ENCODE results near the gene MEGF10.

Gene MEGF10

DNA sequence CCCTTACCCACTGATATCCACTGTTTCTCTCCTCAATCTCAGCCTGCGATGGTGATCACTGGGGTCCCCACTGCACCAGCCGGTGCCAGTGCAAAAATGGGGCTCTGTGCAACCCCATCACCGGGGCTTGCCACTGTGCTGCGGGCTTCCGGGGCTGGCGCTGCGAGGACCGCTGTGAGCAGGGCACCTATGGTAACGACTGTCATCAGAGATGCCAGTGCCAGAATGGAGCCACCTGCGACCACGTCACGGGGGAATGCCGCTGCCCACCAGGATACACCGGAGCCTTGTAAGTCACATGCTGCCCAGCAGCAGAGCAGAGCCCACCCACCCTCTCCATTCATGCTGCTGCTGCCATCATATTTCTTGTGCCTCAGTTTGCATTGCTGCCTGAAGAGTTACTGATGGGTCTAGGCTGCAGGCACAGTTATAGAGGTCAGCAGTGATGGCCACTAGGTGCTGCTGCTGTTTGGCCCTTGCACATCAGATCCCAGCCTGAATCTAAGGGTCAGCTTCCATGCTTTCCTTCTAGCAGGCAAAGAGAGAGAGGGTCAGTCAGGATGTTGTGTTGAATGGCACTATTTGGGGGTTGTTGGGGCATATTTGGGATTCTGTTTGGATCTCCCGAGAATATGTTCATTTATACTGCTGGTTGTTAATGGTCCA is 106.0 kb downstream of the MEGF10 start:
- no peak overlapping the region for H3K4me3 ChIP-seq (ENCODE audit: low read depth, low read length)
- H3K9me3 ChIP-seq (ENCODE audit: control insufficient read depth, insufficient read depth, low read depth, low read length): no peaks in the 10 kb centered on the region
- no peak overlapping the region for H3K9ac ChIP-seq (ENCODE audit: low read length)

DNA sequence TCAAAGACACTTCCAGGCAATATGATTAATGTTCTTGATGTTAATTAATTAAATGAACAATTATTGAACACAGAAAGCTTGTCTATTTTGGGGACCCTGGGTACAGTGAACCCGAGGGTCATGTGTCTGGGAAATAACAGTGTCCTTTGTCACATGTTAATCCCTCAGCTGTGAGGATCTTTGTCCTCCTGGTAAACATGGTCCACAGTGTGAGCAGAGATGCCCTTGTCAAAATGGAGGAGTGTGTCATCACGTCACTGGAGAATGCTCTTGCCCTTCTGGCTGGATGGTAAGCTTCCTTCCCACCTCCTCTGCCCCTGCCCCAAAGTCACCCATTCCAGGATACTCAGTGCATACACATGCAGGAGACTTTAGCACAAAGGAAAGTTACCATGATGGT is 107.9 kb downstream of the MEGF10 start:
- H3K27ac ChIP-seq (ENCODE audit: low read depth, low read length): no peak overlapping the region
- H3K4me3 ChIP-seq (ENCODE audit: low read depth, low read length): no peak overlapping the region
- H3K27me3 ChIP-seq (ENCODE audit: control insufficient read depth, insufficient read depth, low read length): no peaks in the 10 kb centered on the region
- no peaks in the 10 kb centered on the region for H3K9me3 ChIP-seq (ENCODE audit: control insufficient read depth, insufficient read depth, low read depth, low read length)
- no peaks in the 10 kb centered on the region for H3K36me3 ChIP-seq (ENCODE audit: control insufficient read depth, insufficient read depth, low read length)
- H3K4me1 ChIP-seq (ENCODE audit: control insufficient read depth, insufficient read depth, low read length): no peaks in the 10 kb centered on the region
- no peak overlapping the region for H3K9ac ChIP-seq (ENCODE audit: low read length)

More for the DNA sequence above, 106.0 kb downstream of the MEGF10 start:
- no peaks in the 10 kb centered on the region for H3K4me1 ChIP-seq (ENCODE audit: control insufficient read depth, insufficient read depth, low read length)
- H3K36me3 ChIP-seq (ENCODE audit: control insufficient read depth, insufficient read depth, low read length): no peaks in the 10 kb centered on the region
- H3K27me3 ChIP-seq (ENCODE audit: control insufficient read depth, insufficient read depth, low read length): no peaks in the 10 kb centered on the region
- H3K27ac ChIP-seq (ENCODE audit: low read depth, low read length): no peak overlapping the region

DNA sequence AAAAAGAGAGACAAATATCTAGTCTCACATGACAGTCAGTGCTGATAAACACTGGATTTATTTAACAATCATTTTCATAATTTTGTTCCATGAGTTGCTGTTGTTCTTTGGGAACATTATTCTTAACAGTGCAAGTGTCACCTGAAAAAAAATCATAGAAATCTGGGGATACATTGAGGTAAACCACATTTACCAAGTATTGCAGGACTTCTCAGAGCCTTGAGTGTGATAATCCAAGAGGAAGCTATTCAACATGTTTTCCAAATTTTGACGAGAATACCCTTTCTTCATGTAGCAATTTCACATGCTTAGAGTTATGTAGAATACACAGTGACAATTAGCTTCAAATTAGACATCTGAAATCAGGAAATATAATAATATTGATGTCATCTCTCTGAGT is 108.5 kb downstream of the MEGF10 start:
- Histone ChIP-seq H3K36me3 (ENCODE audit: control insufficient read depth, insufficient read depth, low read length) (no peaks in the 10 kb centered on the region), H3K4me3 (ENCODE audit: low read depth, low read length) (no peak overlapping the region), H3K27ac (ENCODE audit: low read depth, low read length) (no peak overlapping the region), H3K4me1 (ENCODE audit: control insufficient read depth, insufficient read depth, low read length) (no peaks in the 10 kb centered on the region), H3K9me3 (ENCODE audit: control insufficient read depth, insufficient read depth, low read depth, low read length) (no peaks in the 10 kb centered on the region), H3K9ac (ENCODE audit: low read length) (no peak overlapping the region), H3K27me3 (ENCODE audit: control insufficient read depth, insufficient read depth, low read length) (no peaks in the 10 kb centered on the region)

DNA sequence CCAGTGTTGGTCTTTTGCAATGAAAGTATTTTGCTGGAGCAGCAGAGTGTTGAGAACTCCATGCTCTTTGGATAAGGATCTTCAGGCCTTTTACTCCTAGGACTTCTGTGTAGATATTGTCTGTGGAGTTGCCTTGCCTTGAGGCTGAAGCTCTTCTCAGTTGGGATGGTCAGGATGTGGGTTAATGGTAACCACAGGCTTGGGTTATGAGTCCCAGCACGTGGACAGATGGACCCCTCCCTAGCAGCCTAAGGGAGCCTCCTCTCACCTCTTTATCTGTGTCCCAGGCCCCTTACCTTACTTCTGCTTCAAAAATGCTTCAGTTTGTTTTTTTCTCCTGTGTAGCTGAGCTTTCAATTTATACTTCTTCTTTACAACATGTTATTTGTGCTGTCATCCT is 109.9 kb downstream of the MEGF10 start:
- H3K36me3 ChIP-seq (ENCODE audit: control insufficient read depth, insufficient read depth, low read length): no peaks in the 10 kb centered on the region
- no peak overlapping the region for H3K9ac ChIP-seq (ENCODE audit: low read length)
- H3K9me3 ChIP-seq (ENCODE audit: control insufficient read depth, insufficient read depth, low read depth, low read length): no peaks in the 10 kb centered on the region
- no peaks in the 10 kb centered on the region for H3K27me3 ChIP-seq (ENCODE audit: control insufficient read depth, insufficient read depth, low read length)
- H3K27ac ChIP-seq (ENCODE audit: low read depth, low read length): no peak overlapping the region
- H3K4me1 ChIP-seq (ENCODE audit: control insufficient read depth, insufficient read depth, low read length): no peaks in the 10 kb centered on the region
- H3K4me3 ChIP-seq (ENCODE audit: low read depth, low read length): no peak overlapping the region

DNA sequence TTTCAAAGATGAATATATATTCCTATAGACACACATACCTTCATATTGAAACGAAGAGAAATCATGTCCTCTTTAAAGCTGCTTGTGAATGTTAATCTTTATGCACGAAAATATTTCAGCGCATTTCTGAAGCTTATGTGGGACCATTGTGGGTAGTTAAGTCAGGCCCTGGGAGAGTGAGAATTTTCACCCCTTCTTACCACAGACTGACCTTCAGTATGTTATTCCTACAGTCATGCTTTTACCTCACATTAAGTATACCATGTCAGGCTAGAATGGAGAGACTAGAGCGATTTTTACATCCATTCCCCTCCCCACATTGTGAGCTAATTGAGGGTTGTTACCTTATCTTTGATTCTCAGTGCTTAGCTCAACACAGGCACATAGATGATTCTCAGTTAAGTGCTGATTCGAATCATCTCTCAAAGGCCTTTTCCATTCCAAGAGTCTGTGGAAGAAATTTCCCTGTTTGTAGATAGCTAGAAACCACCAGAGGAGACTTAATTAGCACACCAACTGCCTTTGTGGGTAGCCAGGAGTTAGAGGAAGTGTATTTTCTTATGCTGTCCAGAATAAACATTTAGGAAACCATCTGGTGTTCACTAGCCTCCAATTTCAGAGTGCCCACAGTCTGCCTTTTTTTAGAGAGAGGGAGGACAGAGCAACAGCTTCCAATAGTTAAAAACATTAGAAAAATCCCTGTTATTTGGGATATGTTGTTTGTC is 110.5 kb downstream of the MEGF10 start:
- Histone ChIP-seq H3K27ac (ENCODE audit: low read depth, low read length) (no peak overlapping the region), H3K4me1 (ENCODE audit: control insufficient read depth, insufficient read depth, low read length) (peaks cover 4% of the 10 kb centered on the region), H3K9me3 (ENCODE audit: control insufficient read depth, insufficient read depth, low read depth, low read length) (no peaks in the 10 kb centered on the region), H3K9ac (ENCODE audit: low read length) (no peak overlapping the region), H3K27me3 (ENCODE audit: control insufficient read depth, insufficient read depth, low read length) (no peaks in the 10 kb centered on the region), H3K36me3 (ENCODE audit: control insufficient read depth, insufficient read depth, low read length) (no peaks in the 10 kb centered on the region), H3K4me3 (ENCODE audit: low read depth, low read length) (no peak overlapping the region)

DNA sequence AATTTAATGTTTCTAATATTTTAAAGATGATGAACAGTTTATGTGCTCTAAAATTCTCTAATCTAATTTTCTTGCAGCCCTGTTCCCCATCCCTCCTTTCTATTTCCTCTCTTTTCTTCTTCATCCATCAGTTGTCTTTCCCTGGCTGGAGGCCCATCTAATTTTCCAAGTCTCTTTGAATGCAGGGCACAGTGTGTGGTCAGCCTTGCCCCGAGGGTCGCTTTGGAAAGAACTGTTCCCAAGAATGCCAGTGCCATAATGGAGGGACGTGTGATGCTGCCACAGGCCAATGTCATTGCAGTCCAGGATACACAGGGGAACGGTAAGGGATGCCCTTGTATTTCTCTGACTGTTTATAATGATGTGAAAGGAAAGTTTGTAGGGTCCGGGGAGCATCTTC is 111.8 kb downstream of the MEGF10 start:
- no peaks in the 10 kb centered on the region for H3K9me3 ChIP-seq (ENCODE audit: control insufficient read depth, insufficient read depth, low read depth, low read length)
- peaks cover 16% of the 10 kb centered on the region for H3K4me1 ChIP-seq (ENCODE audit: control insufficient read depth, insufficient read depth, low read length)
- H3K9ac ChIP-seq (ENCODE audit: low read length): no peak overlapping the region
- no peaks in the 10 kb centered on the region for H3K36me3 ChIP-seq (ENCODE audit: control insufficient read depth, insufficient read depth, low read length)
- H3K27me3 ChIP-seq (ENCODE audit: control insufficient read depth, insufficient read depth, low read length): no peaks in the 10 kb centered on the region
- H3K27ac ChIP-seq (ENCODE audit: low read depth, low read length): no peak overlapping the region
- H3K4me3 ChIP-seq (ENCODE audit: low read depth, low read length): no peak overlapping the region

DNA sequence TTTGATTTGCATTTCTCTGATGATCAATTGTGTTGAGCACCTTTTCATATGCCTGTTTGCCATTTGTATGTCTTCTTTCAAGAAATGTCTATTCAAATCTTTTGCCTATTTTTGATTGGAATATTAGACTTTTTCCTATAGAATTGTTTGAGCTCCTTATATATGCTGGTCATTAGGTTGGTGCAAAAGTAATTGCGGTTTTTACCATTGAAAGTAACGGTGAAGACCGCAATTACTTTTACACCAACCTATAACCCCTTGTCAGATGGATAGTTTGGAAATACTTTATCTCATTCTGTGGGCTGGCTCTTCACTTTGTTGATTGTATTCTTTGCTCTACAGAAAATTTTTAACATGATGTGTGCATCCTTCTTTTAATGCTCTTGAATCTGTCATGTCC is 113.6 kb downstream of the MEGF10 start:
- H3K27me3 ChIP-seq (ENCODE audit: control insufficient read depth, insufficient read depth, low read length): no peaks in the 10 kb centered on the region
- no peaks in the 10 kb centered on the region for H3K36me3 ChIP-seq (ENCODE audit: control insufficient read depth, insufficient read depth, low read length)
- peaks cover 16% of the 10 kb centered on the region for H3K4me1 ChIP-seq (ENCODE audit: control insufficient read depth, insufficient read depth, low read length)
- no peak overlapping the region for H3K27ac ChIP-seq (ENCODE audit: low read depth, low read length)
- H3K4me3 ChIP-seq (ENCODE audit: low read depth, low read length): no peak overlapping the region
- H3K9ac ChIP-seq (ENCODE audit: low read length): no peak overlapping the region
- no peaks in the 10 kb centered on the region for H3K9me3 ChIP-seq (ENCODE audit: control insufficient read depth, insufficient read depth, low read depth, low read length)

DNA sequence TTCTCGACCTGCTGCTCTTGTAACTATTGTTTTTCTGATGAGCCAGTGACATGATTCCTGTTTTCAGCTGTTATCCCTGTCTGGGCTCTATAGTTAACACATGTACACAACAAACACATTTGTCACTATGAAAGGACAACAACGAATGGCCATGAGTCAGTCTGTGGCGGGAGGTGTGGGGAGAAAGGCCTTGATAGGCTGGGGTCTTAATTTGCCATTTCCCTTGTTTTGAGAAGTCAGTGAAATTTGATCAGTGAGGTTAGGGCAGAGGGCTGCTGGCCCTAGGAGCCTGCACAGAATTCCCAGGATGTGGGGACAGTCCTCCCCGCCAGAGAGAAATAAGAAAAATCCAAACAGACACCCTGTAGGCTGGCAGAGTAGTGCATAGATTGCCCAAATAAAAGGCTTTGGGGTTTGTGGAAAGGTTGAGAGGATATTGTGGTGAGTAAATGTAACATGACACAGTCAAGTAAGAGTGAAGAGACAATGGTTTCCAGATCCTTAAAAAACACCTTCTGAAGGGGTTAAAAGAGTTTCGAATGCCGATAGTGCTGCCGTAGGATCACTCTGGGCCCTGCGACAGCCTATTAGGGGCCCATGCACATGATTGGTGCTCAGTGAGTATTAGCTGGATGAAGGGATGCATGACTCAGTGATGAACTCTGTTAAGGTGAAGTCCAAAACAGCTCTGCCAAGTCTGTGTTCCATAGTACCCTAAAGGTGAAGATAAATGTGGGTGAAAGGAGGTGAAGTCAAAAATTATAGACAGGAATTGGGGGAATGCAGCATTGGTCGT is 115.9 kb downstream of the MEGF10 start:
- Histone ChIP-seq H3K4me1 (ENCODE audit: control insufficient read depth, insufficient read depth, low read length) (peaks cover 16% of the 10 kb centered on the region), H3K27ac (ENCODE audit: low read depth, low read length) (peak overlapping the region; percentile 12; the same call in 1 of the 2 replicates), H3K9ac (ENCODE audit: low read length) (no peak overlapping the region), H3K4me3 (ENCODE audit: low read depth, low read length) (no peak overlapping the region), H3K9me3 (ENCODE audit: control insufficient read depth, insufficient read depth, low read depth, low read length) (no peaks in the 10 kb centered on the region), H3K36me3 (ENCODE audit: control insufficient read depth, insufficient read depth, low read length) (no peaks in the 10 kb centered on the region; the same call in 1 of the 2 replicates), H3K27me3 (ENCODE audit: control insufficient read depth, insufficient read depth, low read length) (no peaks in the 10 kb centered on the region)

DNA sequence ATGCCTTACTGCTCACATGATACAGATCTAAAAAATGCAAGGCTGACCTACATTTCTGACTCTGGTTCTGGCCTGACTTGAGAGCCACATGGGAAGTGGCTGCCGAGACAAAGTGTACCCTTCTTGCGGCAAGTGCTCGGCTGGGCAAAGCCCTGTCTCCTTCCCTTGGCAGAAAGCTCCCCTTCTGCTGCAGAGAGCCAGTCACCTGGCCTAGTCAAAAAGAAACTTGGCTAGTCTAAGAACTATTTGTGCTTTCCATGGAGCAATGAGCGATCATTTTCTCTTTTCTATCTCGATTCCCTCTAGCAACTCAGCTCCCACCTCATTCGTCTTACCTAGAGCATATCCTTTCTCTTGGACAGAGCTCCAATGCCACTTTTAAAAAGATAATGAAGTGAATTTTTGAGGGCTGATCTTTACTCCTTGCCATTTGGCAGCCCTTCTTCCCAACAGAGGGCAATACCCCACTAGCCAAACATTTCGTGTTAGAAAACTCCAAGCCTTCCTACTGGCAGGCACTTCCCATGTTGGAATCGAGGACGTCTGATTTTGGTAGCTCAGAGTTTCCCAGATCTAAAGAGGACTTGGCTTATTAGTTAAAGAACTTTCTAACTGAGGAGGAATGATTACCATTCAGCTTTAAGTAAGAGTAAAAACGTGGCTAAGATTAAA is 118.8 kb downstream of the MEGF10 start:
- H3K27ac ChIP-seq (ENCODE audit: low read depth, low read length): no peak overlapping the region
- no peak overlapping the region for H3K9ac ChIP-seq (ENCODE audit: low read length)
- peaks cover 16% of the 10 kb centered on the region for H3K4me1 ChIP-seq (ENCODE audit: control insufficient read depth, insufficient read depth, low read length)
- H3K27me3 ChIP-seq (ENCODE audit: control insufficient read depth, insufficient read depth, low read length): no peaks in the 10 kb centered on the region
- no peaks in the 10 kb centered on the region; the same call in 1 of the 2 replicates for H3K36me3 ChIP-seq (ENCODE audit: control insufficient read depth, insufficient read depth, low read length)
- no peak overlapping the region for H3K4me3 ChIP-seq (ENCODE audit: low read depth, low read length)
- no peaks in the 10 kb centered on the region for H3K9me3 ChIP-seq (ENCODE audit: control insufficient read depth, insufficient read depth, low read depth, low read length)

DNA sequence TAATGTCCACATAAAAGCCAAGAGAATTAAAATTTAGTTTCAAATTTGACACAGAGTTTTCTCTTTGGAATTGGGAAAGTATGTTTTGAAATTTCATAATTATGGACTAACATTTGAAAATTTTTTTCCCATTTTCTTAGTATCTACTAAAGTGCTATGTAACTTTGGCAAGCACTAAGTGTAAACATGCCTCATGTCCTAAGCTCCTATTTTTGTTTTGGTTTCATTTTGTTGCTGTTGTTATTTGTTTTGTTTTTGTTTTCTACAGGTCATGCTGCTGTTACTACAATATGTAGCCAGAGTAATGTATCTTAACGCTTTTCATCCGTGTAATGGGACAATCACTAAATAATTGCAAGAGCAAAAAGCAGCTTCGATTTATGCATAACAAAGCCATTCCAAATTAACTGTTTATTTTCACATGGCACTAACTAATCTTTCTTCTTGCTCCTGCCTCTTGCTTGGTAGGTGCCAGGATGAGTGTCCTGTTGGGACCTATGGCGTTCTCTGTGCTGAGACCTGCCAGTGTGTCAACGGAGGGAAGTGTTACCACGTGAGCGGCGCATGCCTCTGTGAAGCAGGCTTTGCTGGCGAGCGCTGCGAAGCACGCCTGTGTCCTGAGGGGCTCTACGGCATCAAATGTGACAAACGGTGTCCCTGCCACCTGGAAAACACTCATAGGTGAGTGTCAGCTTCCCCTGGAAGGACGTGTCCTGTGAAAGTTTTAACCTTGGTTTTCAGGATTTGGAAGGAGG is 119.5 kb downstream of the MEGF10 start:
- H3K4me3 ChIP-seq (ENCODE audit: low read depth, low read length): no peak overlapping the region
- peaks cover 16% of the 10 kb centered on the region for H3K4me1 ChIP-seq (ENCODE audit: control insufficient read depth, insufficient read depth, low read length)
- H3K9ac ChIP-seq (ENCODE audit: low read length): no peak overlapping the region

More for the DNA sequence above, 119.5 kb downstream of the MEGF10 start:
- Histone ChIP-seq H3K36me3 (ENCODE audit: control insufficient read depth, insufficient read depth, low read length) (no peaks in the 10 kb centered on the region; the same call in 1 of the 2 replicates), H3K27me3 (ENCODE audit: control insufficient read depth, insufficient read depth, low read length) (no peaks in the 10 kb centered on the region), H3K27ac (ENCODE audit: low read depth, low read length) (no peak overlapping the region), H3K9me3 (ENCODE audit: control insufficient read depth, insufficient read depth, low read depth, low read length) (no peaks in the 10 kb centered on the region)

Measured in HUES6 (cell line).